ENCODE results near the gene RNF43.

The RNF43 gene

DNA sequence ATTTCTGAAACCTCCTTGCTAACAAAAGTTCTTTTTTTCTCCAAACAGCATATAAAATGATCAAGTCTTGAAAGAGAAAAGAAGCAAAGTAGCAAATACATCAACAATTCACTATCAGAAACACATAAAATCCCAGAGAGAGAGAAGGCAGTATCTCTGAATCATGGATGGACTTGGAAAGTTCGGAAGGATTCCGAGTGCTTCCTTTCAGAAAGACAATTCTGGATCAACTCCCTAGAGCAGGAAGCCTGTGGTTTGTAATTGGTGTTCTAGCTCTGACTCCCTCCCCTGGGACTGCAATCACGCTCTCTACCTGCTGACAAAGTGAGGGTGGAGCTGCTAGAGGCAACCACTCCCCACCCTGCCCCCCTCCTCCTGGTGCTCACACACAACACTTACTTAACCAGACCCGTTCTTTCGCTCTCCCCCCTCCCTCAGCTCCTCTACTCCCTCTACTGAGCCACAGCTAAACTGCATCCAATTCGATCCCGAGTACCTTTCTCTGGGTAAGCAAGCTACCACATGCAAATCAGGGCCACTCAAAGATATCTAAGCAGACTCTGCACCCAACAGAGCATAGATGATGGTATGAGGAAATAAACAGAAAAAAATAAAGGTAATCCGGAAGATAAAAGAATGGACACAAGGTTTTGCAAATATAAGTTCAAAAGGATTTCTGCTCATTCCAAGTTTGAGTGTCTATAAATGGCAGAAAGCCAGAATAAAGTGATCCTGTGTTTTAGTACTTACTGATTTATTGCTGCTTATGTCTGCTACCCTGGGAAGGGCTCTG is at the start of gene RNF43:
TSS of gene RNF43 (minus strand) at position 235 of the 793 bp plus-strand sequence. CDS start 1,957 bp downstream, outside the sequence.
- peak; percentile 76 for DNase-seq

DNA sequence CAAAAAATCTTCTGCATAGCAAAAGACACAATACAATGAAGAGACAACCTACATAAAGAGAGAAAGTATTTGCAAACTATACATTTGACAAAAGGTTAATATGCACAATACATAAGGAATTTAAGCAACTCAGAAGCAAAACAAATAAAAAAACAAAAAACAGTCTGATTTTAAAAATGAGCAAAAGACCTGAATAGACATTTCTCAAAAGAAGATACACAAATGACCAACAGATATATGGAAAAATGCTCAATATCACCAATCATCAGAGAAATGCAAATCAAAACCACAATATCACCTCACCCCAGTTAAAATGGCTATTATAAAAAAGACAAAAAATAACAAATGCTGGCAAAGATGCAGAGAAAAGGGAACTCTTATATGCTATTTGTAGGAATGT is 38.2 kb upstream of the RNF43 start:
- DNase-seq: no peak

DNA sequence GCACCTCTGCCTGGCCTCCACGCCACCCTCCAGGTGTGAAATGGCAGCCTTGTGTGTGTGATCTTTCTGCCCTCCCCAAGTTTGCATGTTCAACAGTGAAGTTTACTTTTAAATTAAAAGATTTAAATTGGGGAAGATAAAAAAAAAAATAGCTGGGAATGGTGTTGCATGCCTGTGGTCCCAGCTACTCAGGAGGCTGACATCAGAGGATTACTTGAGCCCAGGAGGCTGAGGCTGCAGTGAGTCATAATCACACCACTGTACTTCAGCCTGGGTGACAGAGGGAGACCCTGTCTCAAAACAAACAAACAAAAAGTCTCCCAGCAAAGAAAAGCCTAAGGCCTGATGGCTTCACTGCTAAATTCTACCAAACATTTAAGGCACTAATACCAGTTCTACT is 35.4 kb upstream of the RNF43 start:
- DNase-seq: no peak

DNA sequence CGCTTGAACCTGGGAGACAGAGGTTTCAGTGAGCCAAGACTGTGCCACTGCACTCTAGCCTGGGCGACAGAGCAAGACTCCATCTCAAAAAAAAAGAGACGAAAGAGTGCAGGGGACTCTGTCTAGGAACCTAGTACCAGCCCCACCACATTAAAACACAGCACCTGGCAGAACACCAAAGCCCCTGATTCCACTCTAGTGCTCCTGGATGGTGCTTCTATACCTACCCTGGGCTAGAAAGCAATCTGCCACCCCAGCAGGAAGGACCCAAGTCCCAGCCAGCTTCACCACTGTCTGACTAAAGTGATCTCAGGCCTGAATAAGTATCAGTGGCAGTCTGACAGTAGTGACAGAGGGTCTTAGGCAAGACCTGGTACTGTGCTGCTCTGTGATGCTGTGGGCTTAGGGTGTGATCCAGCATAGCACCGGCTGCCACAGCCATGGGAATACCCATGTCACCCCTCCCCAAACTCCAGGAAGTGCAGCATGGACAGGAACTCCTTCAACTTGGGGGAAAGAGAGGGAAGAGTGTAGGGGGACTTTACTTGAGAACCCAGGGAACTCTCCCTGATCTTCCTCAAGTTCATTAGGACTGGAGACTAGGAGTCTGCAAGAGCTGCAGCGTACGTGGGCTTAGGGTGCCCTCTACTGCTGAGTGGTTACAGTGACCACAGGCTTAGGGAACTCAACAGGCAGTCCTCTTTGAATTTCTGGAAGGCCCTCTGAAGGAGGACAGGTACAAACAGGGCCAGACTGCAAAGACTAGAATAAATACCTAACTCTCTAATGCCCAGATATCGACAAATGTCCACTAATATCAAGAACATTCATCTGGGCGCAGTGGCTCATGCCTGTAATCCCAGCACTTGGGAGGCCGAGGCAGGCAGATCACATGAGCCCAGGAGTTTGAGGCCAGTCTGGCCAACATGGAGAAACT is 30.0 kb upstream of the RNF43 start:
- DNase-seq: peak; percentile 34

DNA sequence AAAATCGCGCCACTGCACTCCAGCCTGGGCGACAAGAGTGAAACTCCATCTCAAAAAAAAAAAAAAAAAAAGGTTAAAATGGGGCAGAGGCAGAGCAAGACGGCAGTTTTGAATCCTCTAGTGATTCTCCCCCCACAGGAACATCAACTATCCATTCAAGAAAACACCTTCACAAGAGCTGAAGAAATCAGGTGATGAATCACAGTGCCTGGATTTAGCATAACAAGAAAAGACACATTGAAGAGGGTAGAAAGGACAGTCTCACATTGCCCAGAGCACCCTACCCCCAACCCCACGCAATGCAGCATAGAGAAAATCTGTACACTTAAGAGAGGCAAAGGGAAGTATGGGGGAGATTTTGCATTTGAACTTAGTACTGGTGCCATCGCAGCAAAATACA is 28.8 kb upstream of the RNF43 start:
- DNase-seq: no peak

DNA sequence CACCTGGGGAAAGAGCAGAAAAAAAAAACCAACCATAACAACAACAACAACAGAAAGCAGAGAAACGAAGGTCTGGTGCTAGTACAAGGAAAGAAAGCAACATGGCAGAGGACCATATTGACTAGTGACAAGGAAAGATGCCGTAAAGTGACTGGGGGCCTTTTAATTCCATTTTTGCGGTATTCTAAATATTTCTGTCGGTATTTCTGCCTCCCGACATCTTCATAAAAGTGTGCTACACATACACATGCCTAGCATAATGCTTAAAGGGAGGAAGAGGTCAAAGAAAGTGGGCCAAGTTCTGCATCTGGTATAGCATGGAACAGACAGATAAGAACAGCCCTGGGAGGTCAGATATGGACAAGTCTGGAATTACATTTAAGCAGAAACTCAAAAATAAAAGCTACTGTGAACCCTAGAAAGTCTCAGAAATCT is 19.5 kb upstream of the RNF43 start:
- no peak for DNase-seq

DNA sequence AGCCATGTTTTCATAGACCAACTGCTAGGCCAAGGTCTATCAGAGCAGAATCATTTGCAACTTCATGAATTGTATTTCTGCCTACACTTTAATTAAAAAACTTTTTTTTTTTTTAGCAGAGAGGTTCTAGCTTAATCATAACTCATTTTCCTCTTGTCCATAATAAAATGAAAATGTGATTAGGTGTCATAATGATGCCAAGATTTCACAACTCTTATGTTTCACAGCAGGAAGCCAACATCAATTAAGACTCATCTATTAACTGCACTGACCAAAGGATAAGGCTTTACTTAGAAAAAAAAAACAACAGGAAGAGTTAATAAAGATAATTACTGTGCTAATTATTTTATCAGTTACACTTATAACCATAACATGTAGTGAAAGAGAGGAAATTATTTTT is 18.9 kb upstream of the RNF43 start:
- no peak for DNase-seq

DNA sequence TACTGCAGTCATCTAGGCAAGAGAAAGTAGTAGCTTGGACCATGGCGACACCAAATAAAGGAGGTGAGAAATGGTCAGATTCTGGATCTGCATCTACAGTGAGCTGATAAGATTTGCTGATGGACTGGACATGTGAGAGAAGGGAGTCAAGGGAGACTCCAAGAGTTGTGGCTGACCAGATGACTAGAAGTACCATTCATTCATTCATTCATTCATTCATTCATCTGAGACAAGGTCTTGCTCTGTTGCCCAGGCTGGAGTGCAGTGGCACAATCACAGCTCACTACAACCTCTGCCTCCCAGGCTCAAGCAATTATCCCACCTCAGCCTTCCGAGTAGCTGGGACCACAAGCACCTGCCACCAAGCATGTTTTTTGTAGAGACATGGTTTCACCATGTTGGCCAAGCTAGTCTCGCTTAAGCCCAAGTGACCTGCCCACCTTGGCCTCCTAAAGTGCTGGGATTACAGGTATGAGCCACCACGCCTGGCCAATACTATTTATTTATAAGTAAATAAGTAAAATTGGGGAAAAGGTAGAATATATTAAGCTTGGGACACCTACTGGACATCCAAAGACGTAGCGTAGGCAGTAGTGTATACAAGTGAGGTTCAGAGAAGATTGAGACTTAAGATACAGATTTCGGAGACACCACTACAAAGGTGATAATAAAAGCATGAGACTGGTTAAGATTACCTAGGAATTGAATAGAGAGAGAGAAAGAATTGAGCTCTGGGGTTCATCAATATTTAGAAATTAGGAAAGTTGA is 15.7 kb upstream of the RNF43 start:
- no peak for DNase-seq

DNA sequence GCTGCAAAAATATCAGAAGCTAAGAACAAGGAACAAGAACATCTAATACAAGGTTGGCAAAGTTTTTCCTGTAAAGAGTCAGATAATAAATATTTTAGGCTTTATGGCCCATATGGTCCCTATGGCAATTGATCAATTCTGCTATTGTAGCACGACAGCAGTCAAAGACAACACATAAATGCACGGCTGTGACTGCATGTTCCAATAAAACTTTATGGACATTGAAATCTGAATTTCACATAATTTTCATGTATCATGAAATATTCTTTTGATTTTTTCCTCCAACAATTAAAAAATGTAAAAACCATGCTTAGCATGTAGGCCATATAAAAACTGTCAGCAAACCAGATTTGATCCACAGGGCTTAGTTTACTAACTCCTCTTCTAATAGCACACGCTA is 10.5 kb upstream of the RNF43 start:
- no peak for DNase-seq

DNA sequence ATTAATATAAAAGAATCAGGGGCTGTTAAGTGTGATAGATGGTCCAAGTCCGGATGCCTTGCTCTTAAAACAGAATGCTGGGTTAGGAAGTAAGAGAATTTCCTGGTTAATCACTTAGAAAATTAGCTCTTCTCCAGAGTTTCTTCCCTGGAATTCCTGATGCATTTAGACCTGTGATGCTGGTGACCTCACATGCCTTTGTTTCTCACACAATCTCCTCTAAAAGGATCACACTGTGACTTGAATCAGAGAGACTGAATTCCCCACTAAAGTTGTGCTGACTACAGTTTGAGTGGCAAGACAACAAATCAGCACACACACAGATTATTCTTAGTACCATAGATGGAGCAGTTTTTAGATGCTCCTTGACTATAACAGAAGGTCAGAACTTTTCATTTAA is 4.4 kb upstream of the RNF43 start:
- DNase-seq: no peak

DNA sequence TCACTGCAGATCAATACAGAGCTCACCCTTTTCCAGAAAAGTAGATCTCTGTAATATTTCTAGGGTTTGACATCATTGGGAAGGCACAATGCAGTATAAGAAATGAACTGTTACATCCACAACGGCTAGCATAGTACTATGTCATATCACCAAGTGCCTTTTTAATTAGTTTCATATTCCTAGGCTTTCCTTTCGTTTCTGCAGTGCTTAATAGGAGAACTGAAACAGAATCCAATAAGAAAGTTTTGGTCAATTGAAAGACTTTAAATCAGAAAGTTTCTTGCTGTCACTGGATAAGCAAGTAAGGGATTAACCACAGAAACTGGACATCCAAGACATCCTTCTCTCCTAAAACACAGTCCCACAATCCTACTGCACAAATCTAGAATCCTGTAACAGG is 3.5 kb upstream of the RNF43 start:
- DNase-seq: no peak

DNA sequence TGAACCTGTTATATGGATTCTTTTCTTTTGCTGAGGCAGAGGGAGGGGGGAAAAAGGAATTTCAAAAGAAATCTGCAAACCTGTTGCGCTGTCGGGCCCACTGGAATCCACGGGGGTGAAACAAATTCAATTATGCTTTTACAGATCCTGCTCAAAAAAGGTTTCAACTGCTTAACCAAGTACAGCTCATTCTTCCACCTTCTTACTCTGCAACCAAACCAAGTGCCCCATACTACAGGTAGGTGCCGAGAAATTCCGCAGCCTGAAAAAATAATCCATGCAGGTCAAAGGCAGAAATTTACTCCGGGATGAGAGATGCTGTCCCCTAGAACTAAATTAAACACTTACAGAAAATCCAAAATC is 416 bp downstream of the RNF43 start:
- no peak for DNase-seq

DNA sequence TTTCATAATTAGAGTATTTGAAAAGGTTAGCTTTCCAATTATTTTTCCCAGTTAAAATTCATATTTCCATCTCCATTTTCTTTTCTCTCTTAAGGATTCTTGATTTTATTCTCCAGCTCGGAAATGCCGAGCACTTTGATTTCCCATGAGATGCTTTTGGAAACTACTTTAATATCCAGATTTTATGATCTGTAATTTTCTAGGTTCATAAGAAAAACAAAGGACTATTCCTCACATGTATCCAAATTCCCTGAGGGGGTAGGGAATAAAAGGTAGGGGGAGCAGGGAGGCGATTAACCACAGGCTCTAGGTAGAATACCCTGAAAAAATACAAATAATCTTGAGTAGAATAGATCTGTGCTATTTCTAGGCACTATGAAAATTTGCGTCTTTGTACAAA is 938 bp downstream of the RNF43 start:
- no peak for DNase-seq

DNA sequence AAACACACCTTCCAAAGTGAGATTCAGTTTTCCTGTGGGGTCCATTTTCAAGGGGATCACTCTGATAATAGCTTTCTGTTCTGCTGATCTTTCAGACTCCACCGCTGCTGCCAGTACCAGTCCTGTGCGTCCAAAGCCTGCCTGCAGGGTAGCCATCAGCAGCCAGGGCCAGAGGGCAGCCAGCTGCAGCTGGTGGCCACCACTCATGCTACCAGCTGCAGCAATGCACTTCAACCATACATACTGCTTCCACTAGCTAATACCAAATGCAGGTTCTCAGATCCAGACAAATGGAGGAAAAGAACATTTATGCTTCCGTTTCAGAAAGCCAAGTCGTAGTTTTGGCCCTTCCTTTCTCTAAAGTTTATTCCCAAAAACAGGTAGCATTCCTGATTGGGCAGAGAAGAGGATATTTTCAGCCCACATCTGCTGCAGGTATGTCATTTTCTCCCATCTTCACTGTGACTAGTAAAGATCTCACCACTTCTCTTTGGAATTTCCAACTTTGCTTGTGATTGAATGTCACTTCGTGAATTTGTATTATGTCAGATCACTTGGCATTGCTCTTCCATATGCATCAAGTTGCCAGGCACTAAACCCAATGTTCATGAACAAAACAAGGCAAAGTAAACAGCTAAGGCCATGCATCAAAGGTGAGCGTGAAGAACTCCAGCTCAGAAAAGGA is 1.8 kb downstream of the RNF43 start:
- no peak for DNase-seq

DNA sequence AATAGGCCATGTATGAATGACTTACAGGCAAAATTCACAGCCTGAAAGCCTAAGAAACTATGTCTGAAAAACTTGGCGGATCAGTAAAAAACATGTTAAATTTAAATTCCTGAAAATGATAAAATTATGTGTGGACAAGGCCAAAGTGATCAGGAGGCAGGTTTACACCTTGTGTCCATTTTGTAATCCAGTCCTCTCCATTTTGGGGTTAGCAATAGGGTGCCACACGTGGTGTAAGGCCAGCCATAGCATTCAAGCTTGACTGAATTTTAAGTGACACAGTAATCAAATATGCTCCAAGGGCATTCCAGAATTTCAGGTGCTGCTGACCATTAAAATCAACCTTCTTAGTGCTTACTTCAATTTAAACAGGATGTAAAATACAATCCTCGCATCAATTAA is 2.7 kb downstream of the RNF43 start:
- no peak for DNase-seq

DNA sequence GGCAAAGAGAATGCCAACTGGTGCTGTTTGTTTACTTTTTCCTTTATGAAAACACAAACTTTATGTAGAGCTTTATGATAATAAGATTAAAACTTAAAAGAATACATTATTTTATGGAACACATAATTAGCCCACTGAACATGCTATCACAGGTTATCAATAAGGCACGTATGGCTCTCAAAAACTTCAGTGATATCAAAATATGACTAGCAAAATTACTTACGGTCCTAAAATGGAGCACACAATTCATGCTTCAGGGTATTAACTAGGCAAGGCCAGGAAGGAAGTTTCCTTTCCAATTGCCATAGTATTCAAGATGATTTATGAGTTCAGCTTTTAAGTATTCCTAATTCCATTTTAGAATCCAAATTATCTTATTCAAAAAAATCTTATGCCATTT is 3.6 kb downstream of the RNF43 start:
- DNase-seq: no peak

DNA sequence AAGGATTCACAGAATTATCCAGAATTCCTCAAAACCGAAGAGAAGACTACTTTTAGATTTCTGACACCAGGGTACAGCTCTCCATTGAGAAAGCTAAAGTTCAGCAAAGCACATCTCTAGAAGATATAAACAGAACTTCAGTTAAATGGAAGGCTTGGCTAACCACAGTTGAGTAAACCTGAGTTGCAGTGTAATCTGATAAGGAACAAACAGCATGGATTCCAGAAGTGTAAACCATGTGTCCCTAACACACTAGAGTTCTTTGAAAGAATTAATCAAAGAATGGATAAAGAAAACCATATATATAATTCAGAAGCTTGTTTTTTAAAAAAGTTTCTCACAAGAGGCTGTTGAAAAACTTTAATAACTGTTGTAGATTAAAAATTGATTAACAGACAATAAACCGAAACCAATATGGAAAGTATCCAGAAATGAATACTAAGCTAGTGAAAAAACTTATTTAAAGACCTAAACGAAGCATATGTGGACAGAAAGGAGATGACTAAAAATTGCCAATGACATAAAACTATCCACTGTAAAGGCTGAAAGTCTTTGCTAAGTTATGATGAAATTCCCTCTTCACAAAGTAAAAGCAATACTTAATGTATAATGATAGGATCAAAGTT is 4.3 kb downstream of the RNF43 start:
- no peak for DNase-seq

DNA sequence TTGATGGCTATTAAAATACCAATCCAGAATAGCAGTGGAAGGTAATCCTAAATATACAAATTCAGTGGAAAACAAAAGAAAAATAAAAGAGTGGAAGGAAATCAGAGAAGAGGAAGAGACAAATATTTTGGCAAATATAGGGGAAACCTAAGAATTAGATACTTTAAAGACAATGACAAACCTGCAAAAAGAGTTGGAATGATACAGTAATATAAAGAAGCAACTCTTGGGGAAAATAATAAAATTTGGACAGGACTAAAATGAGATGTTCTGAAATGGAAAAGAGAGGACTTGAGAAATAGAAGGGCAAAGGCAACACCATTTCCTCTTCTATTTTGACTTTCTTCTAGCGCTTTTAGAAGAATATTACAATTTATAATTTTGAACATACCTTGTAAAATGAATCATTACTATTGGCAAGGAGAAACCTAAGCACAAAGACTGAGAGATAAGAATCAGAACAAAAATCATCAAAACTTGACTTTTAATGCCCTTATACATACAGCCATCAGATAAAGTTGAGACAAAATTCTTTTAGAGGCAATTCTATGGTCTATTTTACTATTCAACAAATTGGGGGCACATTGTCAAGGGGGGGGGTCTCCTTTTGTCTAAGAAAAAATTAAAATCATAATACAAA is 5.2 kb downstream of the RNF43 start:
- no peak for DNase-seq

DNA sequence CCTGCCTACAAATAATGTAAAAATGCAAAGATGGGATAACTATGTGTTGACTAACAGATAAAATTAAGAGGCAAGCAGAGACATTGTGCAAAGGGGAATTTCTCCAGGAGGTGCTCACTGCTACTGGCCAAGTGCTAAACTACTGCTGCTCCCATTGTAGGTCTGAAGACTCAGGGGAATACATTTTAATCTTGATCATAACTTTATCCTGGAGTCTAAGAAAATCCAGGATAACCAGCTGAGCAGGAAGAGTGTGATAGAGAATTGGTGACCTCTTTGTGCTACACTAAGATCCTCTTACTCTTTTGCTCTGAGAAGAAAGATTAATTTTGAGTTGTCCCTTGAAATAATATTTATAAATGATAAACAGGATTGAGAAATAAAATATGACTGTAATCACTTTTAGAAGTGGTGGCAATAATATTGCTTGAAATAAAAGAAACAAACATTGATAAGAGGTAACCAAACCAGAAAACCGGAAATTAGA is 5.9 kb downstream of the RNF43 start:
- DNase-seq: no peak

DNA sequence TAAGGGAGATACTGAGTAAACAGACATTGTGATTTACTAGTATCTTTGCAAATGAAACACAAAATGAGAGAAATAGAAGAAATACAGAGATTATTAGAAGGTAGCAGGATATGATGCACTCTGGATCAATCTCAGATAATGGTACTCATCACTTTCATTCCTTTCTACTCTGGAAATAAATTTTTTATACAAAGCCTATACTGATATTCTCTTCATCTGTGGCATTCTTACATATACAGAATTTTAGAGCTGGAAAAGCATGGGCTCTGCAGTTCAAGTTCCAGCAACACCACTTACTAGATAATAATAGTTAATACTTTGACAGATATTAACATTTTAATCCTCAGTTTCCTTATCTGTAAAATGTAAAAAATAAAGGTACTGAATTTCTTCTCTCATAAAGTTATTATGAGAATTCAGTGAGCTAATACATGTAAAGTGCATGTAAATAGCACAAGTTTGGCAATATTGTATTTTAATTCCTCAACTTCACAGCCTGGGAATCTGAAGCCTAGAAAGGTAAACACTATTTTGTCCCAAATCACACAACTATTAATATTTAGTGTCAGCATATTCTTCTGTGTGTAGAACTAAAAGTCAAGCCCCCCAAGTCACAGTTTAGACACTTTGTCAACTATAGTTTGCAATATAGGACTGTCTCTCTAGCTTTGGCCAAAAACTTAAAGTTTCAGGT is 6.5 kb downstream of the RNF43 start:
- no peak for DNase-seq

DNA sequence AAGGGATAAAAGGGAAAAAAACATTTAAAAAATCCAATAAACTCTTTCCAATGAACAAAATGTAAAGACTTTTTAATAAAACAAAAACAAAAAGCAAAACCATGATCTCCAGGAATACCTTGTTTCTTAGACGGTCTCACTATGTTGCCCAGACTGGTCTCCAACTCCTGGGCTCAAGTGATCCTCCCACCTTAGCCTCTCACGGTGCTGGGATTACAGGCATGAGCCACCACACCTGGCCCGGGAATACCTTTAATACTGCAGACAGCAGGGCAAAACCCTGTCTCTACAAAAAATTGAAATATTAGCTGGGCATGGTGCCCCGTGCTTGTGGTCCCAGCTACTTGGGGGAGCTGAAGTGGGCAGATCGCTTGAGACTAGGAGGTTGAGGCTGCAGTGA is 7.9 kb downstream of the RNF43 start:
- DNase-seq: no peak

Data from activated CD4-positive, alpha-beta T cell treated with anti-CD3 and anti-CD28 coated beads for 1 hour (primary cell).